Naive thymus-derived CD4-positive, alpha-beta T cell (primary cell): ENCODE results near the gene DSG2. TPM values are rescaled to one million over a fixed set of nuclear protein-coding genes. Genes with fewer than 3 reads are reported as not detected.
"Not testable (repeated sequence)": the region's sequence is repeated elsewhere in the genome, so short reads cannot be mapped to it uniquely, and the experiment has no call there.

Experiments
- ATAC-seq: fragments of 150-1000 bp; cut with Tn5 transposase; 2 replicates; pipeline ENCODE4 v1.10.0; 2021; ENCODE audit warnings: mild to moderate bottlenecking, moderate library complexity
- CTCF ChIA-PET: fragments of 350-600 bp; sonication (Branson Sonifier 250); formaldehyde crosslinking; loops from one replicate; lab custom pipeline; 2021; ENCODE audit warnings: antibody characterized with exemption; lab: Charles Lee
- POLR2A ChIA-PET: fragments of 350-600 bp; sonication (Branson Sonifier 250); formaldehyde crosslinking; loops from one replicate; lab custom pipeline; 2021; ENCODE audit warnings: antibody characterized with exemption, inconsistent platforms; lab: Charles Lee
- DNase-seq, 9 donors: peaks; one replicate each; pipeline versions ENCODE4 v3.0.0 to v3.0.0-alpha.2; 2020 to 2022; ENCODE audit warnings: mixed read lengths in 1 of 9
- H3K27ac ChIP-seq: one replicate; pipeline ENCODE4 v1.7.0; 2013; ENCODE audit warnings: mild to moderate bottlenecking, low read depth, low read length, moderate library complexity
- H3K27me3 ChIP-seq, 2 donors: one replicate each; pipeline ENCODE4 v1.7.0; 2013; ENCODE audit warnings: low read length in 2 of 2, mild to moderate bottlenecking in 2 of 2, moderate library complexity in 2 of 2; ENCODE audit not compliant: control insufficient read depth in 2 of 2, insufficient read depth in 2 of 2
- H3K36me3 ChIP-seq, 3 experiments: 1 replicate in 2 of 3; 2 replicates in 1 of 3; pipeline ENCODE4 v1.7.0; 2013; ENCODE audit warnings: low read length in 3 of 3, mild to moderate bottlenecking in 3 of 3, moderate library complexity in 1 of 3; ENCODE audit not compliant: insufficient read depth in 3 of 3, control insufficient read depth in 2 of 3
- H3K4me1 ChIP-seq, 2 donors: one replicate each; pipeline ENCODE4 v1.7.0; 2013; ENCODE audit warnings: low read length in 2 of 2, mild to moderate bottlenecking in 2 of 2, moderate library complexity in 1 of 2; ENCODE audit not compliant: control insufficient read depth in 2 of 2, insufficient read depth in 2 of 2
- H3K4me3 ChIP-seq: 2 replicates; pipeline ENCODE4 v1.7.0; 2013; ENCODE audit warnings: mild to moderate bottlenecking, low read length
- H3K9me3 ChIP-seq, 3 experiments: 1 replicate in 2 of 3; 2 replicates in 1 of 3; pipeline ENCODE4 v1.7.0; 2013; ENCODE audit warnings: low read length in 3 of 3; ENCODE audit not compliant: control insufficient read depth in 2 of 3
- H3K27ac Mint-ChIP-seq, 9 donors: one replicate each; pipeline ENCODE4 v1.8.0; 2020 to 2022; ENCODE audit warnings: mixed read lengths in 9 of 9, mild to moderate bottlenecking in 8 of 9, moderate library complexity in 5 of 9, inconsistent platforms in 2 of 9
- H3K27me3 Mint-ChIP-seq, 5 donors: one replicate each; pipeline ENCODE4 v1.8.0; 2021 to 2022; ENCODE audit warnings: mixed read lengths in 5 of 5, mild to moderate bottlenecking in 1 of 5
- H3K36me3 Mint-ChIP-seq, 5 donors: one replicate each; pipeline ENCODE4 v1.8.0; 2020 to 2022; ENCODE audit warnings: mixed read lengths in 5 of 5, mild to moderate bottlenecking in 3 of 5, inconsistent platforms in 1 of 5
- H3K4me1 Mint-ChIP-seq, 7 donors: one replicate each; pipeline ENCODE4 v1.8.0; 2020 to 2022; ENCODE audit warnings: mixed read lengths in 7 of 7, mild to moderate bottlenecking in 3 of 7, inconsistent platforms in 1 of 7
- H3K4me3 Mint-ChIP-seq, 10 donors: one replicate each; pipeline ENCODE4 v1.8.0; 2020 to 2022; ENCODE audit warnings: mild to moderate bottlenecking in 10 of 10, mixed read lengths in 10 of 10, moderate library complexity in 6 of 10, inconsistent platforms in 2 of 10
- H3K9me3 Mint-ChIP-seq, 11 donors: one replicate each; pipeline ENCODE4 v1.8.0; 2020 to 2022; ENCODE audit warnings: mixed read lengths in 11 of 11, mild to moderate bottlenecking in 4 of 11, inconsistent platforms in 1 of 11, moderate library complexity in 1 of 11
- intact Hi-C, 2 donors: fragments of 100-400 bp; cut with micrococcal nuclease; formaldehyde crosslinking; loops; one replicate each; pipeline ENCODE4 v1.15.1; 2023
- polyA plus RNA-seq, 2 donors: library from polyadenylated mRNA; unstranded; fragments of 300-500 nt; fragmentation: Illumina TruSeq; gene quantifications; one replicate each; pipeline ENCODE4 v1.2.3, GENCODE V29; 2021
- total RNA-seq, 6 experiments: library from RNA in 5 of 6; stranded (reverse) in 5 of 6; gene quantifications; 1 replicate in 5 of 6; 2 replicates in 1 of 6; pipeline ENCODE4 v1.2.3 and lab custom pipeline; 2021 to 2026

The DSG2 gene
- total and polyA plus RNA-seq, 7 experiments from 2014 or later = 0.13 to 0.56 (median 0.49) TPM

DNA sequence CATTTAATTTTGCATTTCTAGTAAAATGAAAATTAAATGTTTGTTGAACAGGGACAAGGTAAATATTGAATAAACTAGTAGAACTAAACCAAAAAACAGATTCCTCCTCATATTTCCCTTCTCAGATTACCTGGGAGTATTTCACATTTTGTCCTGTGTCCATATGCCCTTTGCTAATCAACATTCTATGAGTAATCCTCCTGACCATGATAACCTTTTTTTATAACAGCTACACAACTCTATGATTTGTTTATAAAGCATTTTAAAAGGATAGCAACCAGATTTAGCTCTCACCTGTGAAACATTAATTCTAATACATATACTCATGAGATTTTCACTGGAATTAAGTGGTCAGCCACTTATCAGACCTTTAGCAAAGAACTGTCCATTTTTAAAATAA, 7.1 kb upstream of the DSG2 start:
- no peaks in the 10 kb centered on the region for H3K4me1 Mint-ChIP-seq
- ATAC-seq (no peak), DNase-seq (no peak)
- H3K27me3 Mint-ChIP-seq = peaks cover 10 to 39% (median 31%) of the 10 kb centered on the region in 5 donors
- no peaks in the 10 kb centered on the region for H3K36me3 Mint-ChIP-seq
- no peaks in the 10 kb centered on the region for H3K36me3 ChIP-seq
- H3K27ac Mint-ChIP-seq = no peak overlapping the region
- intact Hi-C loops = no loop called here
- no peaks in the 10 kb centered on the region for H3K4me1 ChIP-seq
- no peaks in the 10 kb centered on the region for H3K9me3 ChIP-seq
- no peak overlapping the region for H3K4me3 Mint-ChIP-seq
- H3K9me3 Mint-ChIP-seq = peaks cover 0 to 9% (median 2%) of the 10 kb centered on the region in 11 donors
- no peaks in the 10 kb centered on the region for H3K27me3 ChIP-seq
- ChIA-PET POLR2A (no interaction called here), CTCF (no interaction called here)
- H3K27ac ChIP-seq = no peak overlapping the region
- H3K4me3 ChIP-seq = no peak overlapping the region

DNA sequence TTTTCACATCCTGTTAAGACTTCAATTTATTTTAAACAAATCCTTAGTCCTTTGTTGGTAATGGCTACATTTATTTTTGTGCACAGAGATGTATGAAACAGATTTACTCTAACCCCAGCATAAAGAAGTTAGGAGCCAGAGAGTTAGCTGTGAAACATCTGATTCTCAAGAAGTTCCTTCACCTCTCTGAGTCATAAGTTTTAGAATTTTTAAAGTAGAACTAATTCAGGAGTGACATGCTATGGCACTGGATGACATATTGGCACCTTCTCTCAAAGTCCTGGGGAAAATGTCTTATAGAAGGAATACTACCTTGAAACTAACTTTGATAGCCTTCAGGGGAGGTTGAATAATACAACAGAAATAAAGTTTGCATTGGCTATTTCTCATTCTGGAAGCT, 6.4 kb upstream of the DSG2 start:
- no peaks in the 10 kb centered on the region for H3K36me3 ChIP-seq
- H3K4me1 Mint-ChIP-seq = no peaks in the 10 kb centered on the region
- no peak overlapping the region for H3K4me3 ChIP-seq
- DNase-seq (no peak), ATAC-seq (no peak)
- H3K9me3 ChIP-seq = no peaks in the 10 kb centered on the region
- no peak overlapping the region for H3K4me3 Mint-ChIP-seq
- peaks cover 0 to 9% (median 0%) of the 10 kb centered on the region in 11 donors for H3K9me3 Mint-ChIP-seq
- H3K27ac Mint-ChIP-seq = no peak overlapping the region
- H3K27me3 ChIP-seq = no peaks in the 10 kb centered on the region
- no peaks in the 10 kb centered on the region for H3K4me1 ChIP-seq
- ChIA-PET CTCF (no interaction called here), POLR2A (no interaction called here)
- intact Hi-C loops = no loop called here
- no peaks in the 10 kb centered on the region for H3K36me3 Mint-ChIP-seq
- peaks cover 16 to 43% (median 34%) of the 10 kb centered on the region in 5 donors for H3K27me3 Mint-ChIP-seq
- no peak overlapping the region for H3K27ac ChIP-seq

DNA sequence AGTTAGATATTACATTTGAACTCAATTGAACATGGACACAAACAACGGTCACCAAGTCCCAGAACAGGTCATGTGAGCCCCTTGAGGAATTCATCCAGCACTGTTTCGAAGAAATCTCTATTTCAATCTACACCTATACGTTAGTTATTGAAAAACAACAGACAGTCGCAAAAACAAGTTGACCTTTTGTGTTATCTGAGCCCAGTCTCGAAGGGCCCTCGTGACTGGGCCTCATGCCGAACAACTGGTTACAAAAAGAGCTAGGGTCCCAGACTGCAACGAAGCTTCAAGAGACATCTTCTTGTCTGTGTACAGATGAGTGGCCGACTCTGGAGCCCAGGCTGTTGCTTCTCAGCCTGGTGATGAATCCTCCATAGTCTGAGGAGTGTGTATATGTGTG, 5.3 kb upstream of the DSG2 start:
- Histone ChIP-seq H3K4me3 (no peak overlapping the region), H3K4me1 (no peaks in the 10 kb centered on the region), H3K27ac (no peak overlapping the region), H3K27me3 (no peaks in the 10 kb centered on the region), H3K9me3 (no peaks in the 10 kb centered on the region), H3K36me3 (no peaks in the 10 kb centered on the region)
- H3K9me3 Mint-ChIP-seq = peaks cover 0 to 9% (median 0%) of the 10 kb centered on the region in 11 donors
- H3K4me1 Mint-ChIP-seq = no peaks in the 10 kb centered on the region
- no peak overlapping the region for H3K4me3 Mint-ChIP-seq
- ChIA-PET POLR2A (no interaction called here), CTCF (no interaction called here)
- no peak for ATAC-seq
- DNase-seq = no peak
- H3K36me3 Mint-ChIP-seq = no peaks in the 10 kb centered on the region
- no peak overlapping the region for H3K27ac Mint-ChIP-seq
- intact Hi-C loops = no loop called here
- H3K27me3 Mint-ChIP-seq = peaks cover 25 to 43% (median 39%) of the 10 kb centered on the region in 5 donors

DNA sequence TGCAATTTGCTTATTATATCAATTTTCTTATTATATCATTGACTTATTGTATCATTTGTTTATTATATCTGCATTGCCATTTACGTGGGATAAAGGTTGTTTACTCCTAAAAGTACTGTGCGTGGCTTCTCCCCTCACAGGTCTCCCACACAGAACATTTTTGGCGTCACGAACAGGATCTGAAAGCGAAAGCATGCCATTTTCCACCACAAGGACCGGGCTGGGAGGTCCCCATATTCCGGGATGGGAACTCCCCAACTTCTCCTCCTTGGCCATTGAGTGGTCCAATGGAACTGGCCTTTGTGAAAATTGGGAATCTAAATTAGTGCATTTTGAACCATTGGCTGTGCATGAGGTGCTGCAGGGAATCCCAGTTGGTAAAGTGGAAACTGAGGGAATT, 4.8 kb upstream of the DSG2 start:
- Mint-ChIP-seq H3K27ac (no peak overlapping the region), H3K4me1 (peaks cover 0 to under 1% (median 0%) of the 10 kb centered on the region in 7 donors), H3K9me3 (peaks cover 0 to 9% (median 0%) of the 10 kb centered on the region in 11 donors), H3K36me3 (no peaks in the 10 kb centered on the region), H3K4me3 (no peak overlapping the region), H3K27me3 (peaks cover 25 to 40% (median 38%) of the 10 kb centered on the region in 5 donors)
- H3K36me3 ChIP-seq = no peaks in the 10 kb centered on the region
- CTCF ChIA-PET = no interaction called here
- H3K4me1 ChIP-seq = no peaks in the 10 kb centered on the region
- DNase-seq (no peak), ATAC-seq (no peak)
- intact Hi-C loops = no loop called here
- no peaks in the 10 kb centered on the region for H3K9me3 ChIP-seq
- H3K27me3 ChIP-seq = no peaks in the 10 kb centered on the region
- POLR2A ChIA-PET = no interaction called here
- H3K27ac ChIP-seq = no peak overlapping the region
- H3K4me3 ChIP-seq = no peak overlapping the region

DNA sequence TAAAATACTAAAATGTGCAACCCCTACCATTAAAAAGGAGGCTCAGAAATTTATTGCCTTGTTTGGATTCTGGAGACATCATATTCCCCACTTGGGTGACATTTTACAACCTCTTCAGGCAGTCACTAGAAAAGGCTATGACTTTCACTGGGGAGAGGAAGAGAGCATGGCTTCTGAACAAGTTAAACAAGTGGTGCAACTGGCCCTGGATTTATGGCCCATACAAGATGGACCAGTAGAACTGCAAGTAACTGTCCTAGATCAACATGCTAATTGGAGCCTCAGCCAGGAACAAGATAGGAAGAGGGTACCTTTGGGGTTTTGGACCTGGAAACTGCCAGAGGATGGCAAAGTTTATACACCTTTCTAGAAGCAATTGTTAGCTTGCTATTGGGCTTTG, 4.0 kb upstream of the DSG2 start:
- peaks cover 0 to 6% (median 2%) of the 10 kb centered on the region in 7 donors for H3K4me1 Mint-ChIP-seq
- Histone ChIP-seq H3K4me1 (no peaks in the 10 kb centered on the region), H3K4me3 (no peak overlapping the region), H3K27me3 (peaks cover 0 to 2% of the 10 kb centered on the region in 2 donors), H3K36me3 (no peaks in the 10 kb centered on the region), H3K9me3 (no peaks in the 10 kb centered on the region), H3K27ac (no peak overlapping the region)
- CTCF ChIA-PET = no interaction called here
- no peak overlapping the region for H3K4me3 Mint-ChIP-seq
- peaks cover 0 to 8% (median 0%) of the 10 kb centered on the region in 11 donors for H3K9me3 Mint-ChIP-seq
- intact Hi-C loops = no loop called here
- ATAC-seq (no peak), DNase-seq (no peak)
- no peaks in the 10 kb centered on the region for H3K36me3 Mint-ChIP-seq
- H3K27me3 Mint-ChIP-seq = peaks cover 32 to 43% (median 33%) of the 10 kb centered on the region in 5 donors
- POLR2A ChIA-PET = no interaction called here
- no peak overlapping the region for H3K27ac Mint-ChIP-seq

DNA sequence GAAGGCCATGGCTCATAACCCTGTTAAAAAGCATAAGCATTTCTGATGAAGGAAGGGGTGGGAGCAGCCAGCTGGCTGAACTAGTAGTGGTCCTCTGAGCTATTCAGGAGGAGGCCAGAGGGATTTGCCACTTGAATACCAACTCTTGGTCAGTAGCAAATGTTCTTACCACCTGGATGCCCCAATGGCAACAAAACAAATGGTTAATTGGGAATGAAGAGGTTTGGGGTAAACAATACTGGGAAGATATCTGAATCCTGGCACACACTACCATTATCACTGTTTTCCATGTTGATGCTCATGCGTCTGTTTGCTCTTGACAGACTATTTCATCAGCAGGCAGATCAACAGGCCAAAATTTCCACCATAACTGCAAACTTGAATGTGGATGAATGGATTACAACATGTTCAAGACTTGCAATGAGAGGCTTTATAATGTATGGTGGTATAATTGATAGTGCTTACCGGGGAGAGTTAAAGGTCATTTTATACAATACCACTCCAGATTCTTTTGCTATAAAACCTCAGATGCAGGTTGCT, 3.2 kb upstream of the DSG2 start:
- DNase-seq, H3K9me3 Mint-ChIP-seq, H3K27ac ChIP-seq, POLR2A ChIA-PET, H3K4me1 ChIP-seq, intact Hi-C loops, H3K4me3 Mint-ChIP-seq, H3K36me3 ChIP-seq, CTCF ChIA-PET, H3K27ac Mint-ChIP-seq, H3K27me3 ChIP-seq, ATAC-seq, H3K9me3 ChIP-seq, H3K4me3 ChIP-seq, H3K36me3 Mint-ChIP-seq: not testable (repeated sequence)
- Mint-ChIP-seq H3K4me1 (peaks cover 0 to 12% (median 8%) of the 10 kb centered on the region in 7 donors), H3K27me3 (peaks cover 39 to 44% (median 41%) of the 10 kb centered on the region in 5 donors)

DNA sequence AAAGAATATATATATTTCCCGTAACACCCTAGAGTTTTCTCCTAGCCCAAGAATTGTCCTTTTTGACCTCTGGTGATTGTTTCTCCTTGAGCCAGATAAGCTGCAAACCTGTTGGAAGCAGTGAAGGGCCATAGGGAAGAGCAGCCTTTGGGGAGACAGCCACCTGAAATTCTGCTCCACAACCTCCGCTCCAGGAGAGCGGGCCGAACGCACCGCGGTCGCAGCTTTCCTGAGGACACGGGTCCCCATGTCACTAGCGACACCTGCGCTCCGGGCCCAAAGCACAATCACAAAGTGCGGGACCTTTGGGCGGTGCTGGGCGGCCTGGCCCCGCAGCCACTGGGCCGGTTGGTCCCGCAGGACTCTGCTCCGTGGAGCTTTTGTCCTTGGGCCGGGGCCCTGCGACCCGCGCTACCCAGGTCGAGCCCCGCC, 557 bp upstream of the DSG2 start:
- Histone ChIP-seq H3K27ac (no peak overlapping the region), H3K9me3 (no peaks in the 10 kb centered on the region), H3K27me3 (peaks cover 0 to 6% of the 10 kb centered on the region in 2 donors), H3K4me1 (no peaks in the 10 kb centered on the region), H3K4me3 (no peak overlapping the region), H3K36me3 (no peaks in the 10 kb centered on the region)
- Mint-ChIP-seq H3K9me3 (peaks cover 0 to 4% (median 0%) of the 10 kb centered on the region in 11 donors), H3K4me1 (peaks cover 0 to 12% (median 8%) of the 10 kb centered on the region in 7 donors), H3K4me3 (peak overlapping the region in 9 of 10 donors; percentile 26 to 74 (median 58)), H3K27ac (no peak overlapping the region), H3K36me3 (no peaks in the 10 kb centered on the region), H3K27me3 (peaks cover 43 to 53% (median 52%) of the 10 kb centered on the region in 5 donors)
- DNase-seq = no peak
- intact Hi-C loops = no loop called here
- ATAC-seq = no peak
- ChIA-PET POLR2A (no interaction called here), CTCF (no interaction called here)
